GM19467 (cell line): ENCODE data around the gene LAMC2.

Experiments
- ATAC-seq: cut with Tn5 transposase; IDR thresholded peaks from one replicate; pipeline ENCODE4 v1.9.1; 2021; ENCODE audit warnings: mild to moderate bottlenecking, moderate library complexity; ENCODE audit not compliant: unreplicated experiment

The LAMC2 gene

DNA sequence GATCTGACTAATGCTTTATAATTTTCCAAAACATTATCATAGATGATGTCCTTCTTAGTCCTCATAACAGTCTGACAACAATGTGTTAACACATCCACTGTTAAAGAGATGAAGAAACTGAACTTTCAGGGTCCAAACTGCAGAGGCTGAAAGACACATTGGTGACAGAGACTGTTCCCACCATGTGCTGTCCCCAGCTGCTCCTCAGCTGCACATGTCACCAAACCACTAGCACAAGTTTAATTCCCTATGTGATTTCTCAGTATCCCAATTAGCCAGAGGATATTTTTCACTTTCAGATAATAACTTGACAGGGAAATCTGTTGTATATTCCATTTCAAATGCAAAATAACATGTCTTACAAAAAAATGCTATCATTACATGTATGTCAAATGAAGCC lies 24.6 kb downstream of the LAMC2 start:
- no peak for ATAC-seq

DNA sequence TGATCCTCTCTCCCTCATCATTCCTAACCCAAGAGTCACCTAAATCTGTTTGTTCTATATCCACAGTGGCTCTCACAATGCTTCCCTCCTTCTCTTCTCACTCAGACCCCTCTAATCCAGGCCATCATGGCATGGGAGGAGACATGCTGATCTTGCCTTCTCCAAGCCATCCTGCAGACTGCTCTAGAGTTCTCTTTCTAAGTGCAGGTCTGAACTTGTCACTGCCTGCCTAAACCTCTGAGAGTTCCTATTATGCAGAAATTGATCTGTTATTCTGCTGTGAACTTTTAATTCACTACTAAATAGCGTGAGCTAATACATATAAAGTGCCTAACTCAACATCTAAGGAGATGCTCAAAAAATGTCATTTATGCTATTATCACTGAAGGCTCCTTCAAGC lies 26.8 kb downstream of the LAMC2 start:
- ATAC-seq = no peak

DNA sequence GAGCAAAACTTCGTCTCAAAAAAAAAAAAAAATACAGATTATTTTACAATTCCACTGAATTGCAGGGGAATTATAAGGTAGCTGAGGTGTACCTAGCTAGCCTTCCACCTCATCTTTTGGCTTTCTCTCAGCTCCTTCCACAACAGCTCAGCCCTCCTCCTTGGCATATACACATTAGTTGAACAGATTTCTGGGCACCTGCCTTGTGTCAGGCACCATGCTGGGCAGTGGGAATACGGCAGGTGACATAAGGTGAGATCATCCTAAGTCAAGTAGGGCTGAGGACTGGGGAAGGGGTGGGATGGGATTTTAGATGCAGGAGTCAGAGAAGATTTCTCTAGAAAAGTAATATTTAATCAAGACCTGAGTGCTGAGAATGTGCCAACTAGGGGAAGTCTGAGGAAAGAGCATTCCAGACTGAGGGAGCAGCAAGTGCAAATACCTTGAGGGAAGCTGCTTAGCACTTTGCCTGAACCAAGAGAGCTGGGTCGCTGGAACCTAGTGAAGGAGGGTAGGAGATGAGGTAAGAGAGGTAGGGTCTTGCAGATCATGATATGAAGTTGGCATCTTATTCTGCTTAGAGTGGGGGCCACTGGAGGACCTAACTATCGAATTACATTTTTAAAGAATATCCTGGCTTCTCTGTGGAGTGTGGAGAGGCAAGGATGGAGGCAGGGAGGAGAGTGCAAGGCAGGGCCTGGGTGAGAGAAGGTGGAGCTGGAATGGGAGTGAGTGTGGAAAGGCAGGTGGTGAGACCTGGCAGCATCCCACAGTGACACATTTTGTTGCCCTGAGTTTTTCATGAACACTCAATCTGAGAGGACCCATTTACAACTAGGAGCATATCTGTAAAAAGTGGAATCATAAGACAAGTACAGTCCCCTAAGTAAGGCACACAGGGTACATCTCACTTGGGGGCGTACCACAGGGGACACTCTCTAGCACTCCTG lies 28.2 kb downstream of the LAMC2 start:
- no peak for ATAC-seq

DNA sequence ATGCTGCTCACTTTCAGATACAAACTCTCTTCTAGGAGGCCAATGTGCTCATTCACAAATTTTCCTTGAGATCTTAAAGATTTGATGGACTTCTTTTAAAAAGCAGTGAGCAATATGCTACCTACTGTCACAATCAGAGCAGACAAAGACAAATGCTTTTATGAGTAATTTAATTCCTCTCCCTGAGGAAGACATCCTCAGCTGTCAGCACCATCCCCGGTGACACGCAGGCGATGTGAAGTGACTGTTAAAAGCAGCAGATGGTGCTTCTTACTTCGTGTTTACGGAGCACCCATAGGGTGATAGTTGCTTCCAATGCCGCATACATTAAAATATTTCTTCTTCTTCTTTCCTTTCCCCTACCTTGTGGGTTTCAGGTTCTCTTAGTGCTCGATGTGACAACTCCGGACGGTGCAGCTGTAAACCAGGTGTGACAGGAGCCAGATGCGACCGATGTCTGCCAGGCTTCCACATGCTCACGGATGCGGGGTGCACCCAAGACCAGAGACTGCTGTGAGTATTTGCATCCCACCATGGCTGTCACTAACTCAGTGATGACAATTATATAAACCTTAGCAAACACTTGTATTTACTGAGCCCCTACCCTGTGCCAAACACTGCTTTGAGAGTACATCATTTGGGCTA lies 29.1 kb downstream of the LAMC2 start:
- ATAC-seq = no peak

DNA sequence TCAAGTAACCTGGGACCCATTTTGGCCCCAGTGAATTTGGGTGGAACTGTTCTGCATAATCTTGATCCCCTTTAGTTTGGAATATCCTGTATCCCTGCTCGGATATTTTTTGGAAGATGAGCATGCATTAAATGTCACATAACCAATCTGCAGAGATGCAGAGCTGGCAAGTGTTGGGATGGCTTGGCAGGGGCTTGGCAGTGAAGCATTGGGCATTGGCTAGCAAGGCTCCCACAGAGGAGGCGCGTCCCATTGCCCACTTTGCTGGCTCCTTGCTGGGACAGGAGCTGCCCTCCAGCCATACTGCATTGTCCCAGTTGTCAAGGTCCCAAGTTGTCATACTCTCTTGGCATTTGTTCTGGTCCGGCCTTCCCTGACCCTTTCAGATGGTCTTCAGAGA lies 29.9 kb downstream of the LAMC2 start:
- ATAC-seq = no peak

DNA sequence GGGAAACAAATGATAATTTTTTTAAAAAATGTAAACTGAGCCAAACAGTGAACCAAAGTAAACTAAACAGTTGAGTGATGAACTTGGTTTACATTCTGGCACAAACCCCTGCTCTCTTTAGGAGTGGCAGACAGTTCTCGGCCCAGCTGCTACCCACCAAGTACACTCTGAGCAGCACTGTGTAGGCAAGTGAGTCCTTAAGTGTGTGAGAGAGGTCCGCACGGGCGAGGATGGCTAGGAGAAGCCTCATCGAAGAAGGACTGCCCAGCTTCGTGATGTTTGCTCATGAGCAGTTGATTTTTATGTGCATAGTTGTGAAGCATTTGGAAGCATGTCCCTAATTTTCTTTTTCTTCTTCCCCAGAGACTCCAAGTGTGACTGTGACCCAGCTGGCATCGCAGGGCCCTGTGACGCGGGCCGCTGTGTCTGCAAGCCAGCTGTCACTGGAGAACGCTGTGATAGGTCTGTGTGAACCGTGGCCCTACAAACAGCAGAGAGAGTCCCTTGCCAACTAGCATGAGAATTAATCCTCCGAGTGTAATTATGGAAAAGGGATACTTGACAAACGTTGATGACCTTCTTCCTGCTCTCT lies 32.1 kb downstream of the LAMC2 start:
- ATAC-seq = no peak

DNA sequence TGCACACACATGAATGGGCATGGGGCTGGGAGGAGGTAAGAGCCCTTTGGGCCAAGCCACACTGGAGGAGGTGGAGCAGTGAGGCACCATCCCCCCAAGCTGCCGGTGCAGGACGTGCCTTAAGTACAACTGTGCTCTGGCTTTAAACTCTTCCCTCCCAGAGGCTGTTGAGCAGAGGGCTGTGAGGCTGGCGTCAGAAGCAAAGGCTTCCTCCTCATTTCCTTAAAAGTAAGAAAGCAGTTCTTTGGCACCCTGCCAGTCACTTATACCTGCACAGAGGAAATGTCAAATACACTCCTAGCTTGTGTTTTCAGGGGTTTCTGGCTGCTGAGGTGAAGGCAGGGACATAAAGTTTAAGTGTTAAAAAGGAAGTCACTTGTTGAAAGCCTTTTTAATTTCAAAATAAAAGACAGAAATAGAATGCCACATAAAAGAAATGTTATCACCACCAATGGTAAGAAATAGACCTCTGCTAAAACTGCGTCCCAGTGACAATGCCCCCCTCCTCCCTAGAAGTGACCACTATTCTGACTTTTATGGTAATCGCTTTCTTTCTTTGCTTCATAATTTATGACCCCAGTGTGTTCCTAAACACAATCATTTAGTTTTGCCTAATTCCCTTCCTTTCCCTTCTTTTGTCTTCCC lies 33.0 kb downstream of the LAMC2 start:
- no peak for ATAC-seq

DNA sequence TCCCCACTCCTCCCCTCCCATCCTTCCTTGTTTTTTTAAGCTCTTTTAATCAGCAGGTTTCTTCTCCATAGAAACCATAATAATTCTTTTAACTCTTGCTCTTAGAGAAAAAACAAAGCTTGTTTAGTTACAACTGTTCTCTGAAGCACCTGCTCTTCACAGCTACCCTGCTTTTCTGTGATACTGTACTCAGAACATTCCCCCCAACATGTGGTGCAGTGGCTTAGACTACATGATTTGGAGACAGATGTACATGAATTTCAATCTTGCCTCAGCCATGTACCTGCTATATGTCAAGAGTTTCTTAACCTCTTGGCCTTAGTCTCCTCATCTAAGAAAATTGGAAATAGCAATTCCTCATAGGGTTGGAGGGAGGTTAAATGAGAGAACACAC lies 33.5 kb downstream of the LAMC2 start:
- ATAC-seq = no peak

DNA sequence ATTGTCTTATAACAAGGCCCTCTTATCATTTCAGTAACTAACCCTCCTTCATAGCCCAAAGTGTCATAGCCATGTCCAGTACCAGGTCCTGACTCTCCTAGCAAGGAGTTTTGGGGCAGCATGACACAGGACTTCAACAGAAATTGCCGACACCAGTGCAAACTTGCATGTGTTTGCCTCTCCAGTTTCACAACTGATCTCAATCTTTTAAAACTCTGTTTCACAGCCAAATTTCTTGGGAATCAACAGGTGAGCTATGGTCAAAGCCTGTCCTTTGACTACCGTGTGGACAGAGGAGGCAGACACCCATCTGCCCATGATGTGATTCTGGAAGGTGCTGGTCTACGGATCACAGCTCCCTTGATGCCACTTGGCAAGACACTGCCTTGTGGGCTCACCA lies 36.8 kb downstream of the LAMC2 start:
- ATAC-seq = no peak

DNA sequence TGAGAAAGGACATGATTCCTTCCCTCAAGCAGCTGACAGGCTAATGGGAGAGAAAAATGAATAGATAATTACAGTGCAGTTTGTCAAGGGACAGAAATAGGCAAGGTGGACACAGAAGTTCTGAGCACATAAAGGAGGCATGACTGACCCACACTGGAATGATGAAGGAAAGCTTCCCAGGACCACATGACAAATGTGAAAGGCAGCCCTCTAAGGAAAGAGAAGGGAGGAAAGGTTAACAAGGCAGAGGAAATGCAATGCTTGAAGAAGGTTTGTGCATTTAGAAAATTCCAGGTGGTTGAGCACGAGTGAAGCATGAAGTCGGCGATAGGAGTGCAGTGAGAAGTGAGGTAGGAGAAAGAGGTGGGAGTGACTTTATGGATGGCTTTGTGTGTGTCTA lies 37.4 kb downstream of the LAMC2 start:
- ATAC-seq = no peak

DNA sequence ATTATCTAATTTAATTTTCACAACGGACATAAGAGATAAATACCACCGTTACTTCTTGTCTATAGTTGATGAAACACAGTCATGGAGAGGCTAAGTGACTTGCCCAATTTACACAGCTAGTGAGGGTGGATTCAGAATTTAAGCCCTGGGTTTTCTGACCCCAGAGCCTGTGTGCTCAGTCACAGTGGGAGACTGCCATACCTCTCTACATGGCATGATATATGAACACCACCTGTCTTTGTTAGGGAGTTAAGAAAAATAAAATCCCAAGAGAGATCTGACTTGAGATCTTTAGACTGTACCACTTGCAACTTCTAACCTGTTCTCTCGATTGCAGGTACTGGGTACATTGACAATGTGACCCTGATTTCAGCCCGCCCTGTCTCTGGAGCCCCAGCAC lies 40.3 kb downstream of the LAMC2 start:
- no peak for ATAC-seq

DNA sequence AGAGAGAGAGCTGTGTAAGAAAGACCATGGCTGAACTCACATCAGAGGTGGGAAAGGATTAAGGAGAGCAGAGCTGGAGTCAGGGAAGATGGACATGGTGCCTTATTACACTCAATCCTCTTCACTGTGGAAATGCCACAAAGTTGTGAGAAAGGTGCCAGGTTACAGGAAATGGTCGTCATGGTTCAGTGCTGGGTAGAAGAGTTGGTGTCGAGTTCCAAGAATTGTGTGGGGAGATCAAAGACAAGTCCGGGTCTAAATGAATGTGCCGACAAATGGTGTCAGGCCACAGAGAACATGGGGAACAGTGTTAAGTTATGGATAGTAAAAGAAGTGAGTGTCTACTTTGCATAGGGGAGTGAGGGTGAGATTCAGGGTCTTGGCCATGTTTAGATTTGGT lies 40.9 kb downstream of the LAMC2 start:
- ATAC-seq = no peak

DNA sequence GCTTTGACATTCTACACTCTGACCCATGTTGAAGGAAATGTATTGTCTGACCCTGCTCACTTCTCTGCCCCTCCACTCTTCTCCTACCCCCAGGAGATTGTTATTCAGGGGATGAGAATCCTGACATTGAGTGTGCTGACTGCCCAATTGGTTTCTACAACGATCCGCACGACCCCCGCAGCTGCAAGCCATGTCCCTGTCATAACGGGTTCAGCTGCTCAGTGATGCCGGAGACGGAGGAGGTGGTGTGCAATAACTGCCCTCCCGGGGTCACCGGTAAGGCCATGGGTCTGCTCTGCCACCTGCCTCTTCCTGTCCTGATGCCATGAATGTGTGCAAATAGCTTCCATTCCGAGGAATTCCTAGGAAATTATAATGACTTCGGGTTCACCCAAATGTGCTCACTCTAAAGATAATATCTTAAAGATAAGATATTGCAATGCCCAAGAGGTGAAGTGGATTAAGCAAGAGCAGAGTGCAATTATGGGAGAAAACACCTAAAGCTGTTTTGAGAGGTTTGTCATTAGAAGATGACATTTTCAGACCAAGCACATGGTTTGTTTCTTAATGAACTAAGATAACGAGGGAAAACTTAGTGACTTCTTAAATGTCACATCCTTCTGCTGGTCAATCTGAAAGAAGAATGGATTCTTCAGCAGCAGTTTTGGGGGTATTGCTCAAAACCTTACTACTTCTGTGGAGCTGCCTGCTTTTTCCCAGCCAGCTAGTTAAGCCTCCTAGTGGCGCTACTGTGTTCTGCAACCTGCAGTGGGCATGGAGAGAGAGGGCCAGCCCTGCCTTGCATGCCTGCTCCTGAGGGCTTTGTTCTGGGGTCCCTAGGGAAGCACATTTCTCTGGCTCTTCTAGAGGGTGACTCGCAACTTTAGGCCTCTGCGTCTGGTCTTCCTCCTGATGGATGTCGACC lies 41.6 kb downstream of the LAMC2 start:
- ATAC-seq = no peak

DNA sequence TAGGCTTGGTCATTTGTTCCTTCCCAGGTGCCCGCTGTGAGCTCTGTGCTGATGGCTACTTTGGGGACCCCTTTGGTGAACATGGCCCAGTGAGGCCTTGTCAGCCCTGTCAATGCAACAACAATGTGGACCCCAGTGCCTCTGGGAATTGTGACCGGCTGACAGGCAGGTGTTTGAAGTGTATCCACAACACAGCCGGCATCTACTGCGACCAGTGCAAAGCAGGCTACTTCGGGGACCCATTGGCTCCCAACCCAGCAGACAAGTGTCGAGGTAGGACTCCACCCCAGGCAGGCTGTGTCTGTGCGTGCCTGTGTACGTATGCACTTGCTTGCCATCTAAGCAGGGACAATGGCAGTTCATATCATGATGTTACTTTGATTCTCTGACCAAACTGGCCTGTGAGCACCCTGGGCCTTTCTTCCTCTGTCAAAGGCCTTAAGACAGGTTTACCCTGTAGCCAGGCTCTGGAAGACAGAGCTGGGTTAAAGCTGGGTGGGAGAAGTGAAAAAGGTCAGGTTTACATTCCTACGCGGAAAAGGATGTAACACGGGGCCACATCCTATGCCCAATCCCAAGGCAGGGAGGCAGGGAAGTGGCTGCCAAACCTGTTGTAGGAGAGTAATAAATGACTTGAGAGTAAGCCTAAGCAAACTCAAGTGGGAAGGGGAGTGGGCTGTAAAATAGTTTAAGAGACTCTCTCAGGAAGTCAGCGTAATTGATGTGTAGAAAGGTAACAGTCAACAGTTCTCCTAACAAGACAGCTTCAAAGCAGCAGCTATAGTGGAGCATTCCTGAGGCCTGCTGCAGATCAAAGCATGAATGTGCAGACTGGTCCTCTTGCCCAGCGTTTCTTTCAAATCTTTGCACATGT lies 42.5 kb downstream of the LAMC2 start:
- ATAC-seq = no peak

DNA sequence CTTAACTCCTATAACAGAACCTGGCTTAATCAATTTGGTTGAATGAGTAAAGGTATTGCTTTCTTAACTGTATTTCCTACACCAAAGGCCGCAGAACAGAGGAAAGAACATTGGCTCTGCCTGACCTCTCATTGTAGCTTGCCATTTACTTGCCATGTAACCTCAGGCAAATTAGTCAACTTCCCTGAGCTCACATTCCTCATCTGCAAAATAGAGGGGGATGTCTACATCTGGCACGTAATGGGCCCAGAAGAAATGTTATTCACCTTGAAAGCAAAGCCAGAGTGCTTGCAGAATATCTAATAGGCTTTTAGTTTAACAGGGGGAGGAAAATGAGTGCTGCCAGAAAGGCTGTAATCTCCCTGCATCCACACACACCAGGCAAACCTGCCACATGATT lies 44.3 kb downstream of the LAMC2 start:
- no peak for ATAC-seq

DNA sequence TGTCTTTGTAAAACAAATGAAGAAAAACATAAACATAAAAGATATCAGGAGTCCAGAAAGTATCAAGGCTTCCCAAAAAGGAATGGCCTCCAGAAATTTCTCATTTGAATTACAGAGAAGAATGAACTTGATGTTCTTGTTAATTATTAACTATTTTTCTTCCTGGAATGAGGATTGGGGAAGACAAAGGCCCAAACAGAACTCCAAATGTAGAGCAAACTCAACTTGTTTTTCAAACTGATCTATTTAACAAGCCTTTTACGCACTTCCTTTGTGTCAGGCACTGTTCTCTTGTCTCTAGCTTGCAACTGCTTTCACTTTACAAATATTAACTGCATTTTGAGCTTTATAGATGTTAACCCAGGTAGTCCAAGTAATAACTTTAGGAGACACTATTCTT lies 45.5 kb downstream of the LAMC2 start:
- no peak for ATAC-seq

DNA sequence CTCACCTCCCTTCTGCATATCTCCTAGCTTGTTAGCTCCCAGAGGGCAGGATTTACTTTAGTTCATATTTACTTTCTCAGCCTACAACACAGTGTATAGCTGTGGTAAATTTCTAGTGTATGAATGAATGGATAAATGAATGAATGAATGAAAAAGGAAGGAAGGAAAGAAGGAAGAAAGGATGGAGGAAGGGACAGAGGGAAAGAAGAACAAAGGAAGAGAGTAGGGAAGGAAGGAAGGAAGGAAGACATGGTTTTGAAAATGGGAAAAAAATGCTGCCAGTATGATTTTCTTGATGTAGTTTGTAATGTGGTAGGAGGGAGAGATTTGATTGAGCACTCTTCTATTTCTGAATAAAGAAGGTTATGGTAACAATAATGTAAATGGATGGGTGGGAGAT lies 47.0 kb downstream of the LAMC2 start:
- no peak for ATAC-seq

DNA sequence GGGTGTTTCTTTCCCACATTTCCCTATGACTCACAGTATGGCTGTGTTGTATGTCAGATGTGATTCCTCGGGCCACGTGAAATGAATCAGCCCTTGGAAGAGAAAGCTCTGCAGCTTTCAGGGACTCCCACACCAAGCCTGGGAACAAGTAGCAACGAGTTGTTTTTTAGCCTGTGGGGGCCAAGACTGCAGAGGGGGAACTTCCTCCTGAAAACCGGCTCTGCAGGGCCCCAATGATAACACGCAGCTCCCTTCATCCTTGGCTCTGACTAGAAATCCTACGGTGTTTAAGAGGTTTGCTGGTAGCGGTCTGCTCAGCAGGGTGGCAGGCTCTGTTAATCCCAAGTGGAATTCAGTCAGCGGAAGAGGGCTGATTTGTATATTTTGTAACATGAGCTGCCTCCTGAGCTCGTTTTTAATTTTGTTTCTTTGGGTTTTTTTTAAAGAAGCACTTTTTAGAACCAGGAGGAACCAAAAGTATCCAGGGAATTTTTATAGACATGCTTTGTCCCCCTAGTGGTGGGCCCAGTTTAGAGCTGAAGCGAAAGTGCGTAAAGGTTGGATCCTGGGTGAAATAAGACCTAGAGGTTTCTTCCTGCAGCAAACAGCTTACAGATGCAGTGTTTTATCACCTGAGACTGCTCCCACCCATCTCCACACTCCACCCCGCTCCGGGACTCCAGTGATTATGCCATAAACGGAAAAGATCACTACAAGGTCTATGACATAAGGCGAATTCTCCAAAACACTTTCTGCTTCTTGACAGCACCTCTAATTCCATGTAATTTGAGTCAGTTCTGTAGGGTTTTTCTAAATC lies 48.8 kb downstream of the LAMC2 start:
- no peak for ATAC-seq

DNA sequence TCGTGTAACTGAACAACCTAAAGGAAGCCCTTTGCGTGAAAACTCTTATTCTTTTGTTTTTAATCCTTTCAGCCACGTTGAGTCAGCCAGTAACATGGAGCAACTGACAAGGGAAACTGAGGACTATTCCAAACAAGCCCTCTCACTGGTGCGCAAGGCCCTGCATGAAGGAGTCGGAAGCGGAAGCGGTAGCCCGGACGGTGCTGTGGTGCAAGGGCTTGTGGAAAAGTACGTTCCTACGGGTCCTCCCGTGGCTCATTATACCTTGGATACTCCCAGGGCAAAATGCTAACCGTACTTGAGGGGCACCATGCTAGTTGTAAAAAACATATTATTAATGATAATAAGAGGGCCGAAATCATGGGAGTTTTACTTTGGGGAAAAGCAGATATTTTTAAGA lies 49.4 kb downstream of the LAMC2 start:
- no peak for ATAC-seq
